Keratinocyte (primary cell): ENCODE data around the gene NUP98. TPM values are rescaled to one million over a fixed set of nuclear protein-coding genes. Genes with fewer than 3 reads are reported as not detected.

Source experiments
- DNase-seq: peaks from one replicate; pipeline ENCODE4 v3.0.0-alpha.2; 2011; ENCODE audit warnings: low read depth, missing footprints, low spot score
- FAIRE-seq: peaks from 2 replicates; lab custom pipeline; 2011; peaks lifted over from hg19 to GRCh38; lab: Jason Lieb, UNC
- H2AFZ ChIP-seq: 2 replicates; pipeline ENCODE4 v1.6.0; 2012; ENCODE audit warnings: low read length, control low read depth, inconsistent platforms; ENCODE audit not compliant: control insufficient read depth
- H3K27ac ChIP-seq: 2 replicates; pipeline ENCODE4 v1.5.1; 2011; ENCODE audit warnings: low read length; ENCODE audit not compliant: control insufficient read depth, insufficient read depth
- H3K27me3 ChIP-seq: 3 replicates; pipeline ENCODE4 v1.6.0; 2011; ENCODE audit warnings: low read length; ENCODE audit not compliant: control insufficient read depth, insufficient read depth; ENCODE audit errors: extremely low read depth
- H3K36me3 ChIP-seq, 2 experiments: 2 replicates in 1 of 2; 3 replicates in 1 of 2; pipeline ENCODE4 v1.5.1; 2011; ENCODE audit warnings: low read length in 2 of 2, mild to moderate bottlenecking in 1 of 2; ENCODE audit not compliant: control insufficient read depth in 2 of 2, insufficient read depth in 2 of 2; ENCODE audit errors: extremely low read depth in 1 of 2
- H3K4me1 ChIP-seq: 3 replicates; pipeline ENCODE4 v1.5.1; 2011; ENCODE audit warnings: low read length; ENCODE audit not compliant: control insufficient read depth, insufficient read depth; ENCODE audit errors: extremely low read depth
- H3K4me2 ChIP-seq: 3 replicates; pipeline ENCODE4 v1.6.0; 2011; ENCODE audit warnings: low read depth, low read length; ENCODE audit not compliant: control insufficient read depth, insufficient read depth; ENCODE audit errors: extremely low read depth
- H3K4me3 ChIP-seq, 3 experiments: fragments of 200-600 bp in 1 of 3; sonication (generic) in 1 of 3; 2 replicates in 2 of 3; 3 replicates in 1 of 3; pipeline ENCODE4 v1.5.1; 2011 to 2016; ENCODE audit warnings: low read length in 3 of 3, mild to moderate bottlenecking in 3 of 3, control low read depth in 2 of 3, inconsistent platforms in 1 of 3, low read depth in 1 of 3, mixed read lengths in 1 of 3, mixed run types in 1 of 3, moderate library complexity in 1 of 3; ENCODE audit not compliant: control insufficient read depth in 2 of 3, insufficient read depth in 2 of 3; ENCODE audit errors: extremely low read depth in 1 of 3
- H3K79me2 ChIP-seq: 2 replicates; pipeline ENCODE4 v1.6.0; 2012; ENCODE audit warnings: low read length; ENCODE audit not compliant: control insufficient read depth, insufficient read depth
- H3K9ac ChIP-seq: 3 replicates; pipeline ENCODE4 v1.6.0; 2011; ENCODE audit warnings: low read length; ENCODE audit not compliant: control insufficient read depth, insufficient read depth; ENCODE audit errors: extremely low read depth
- H3K9me1 ChIP-seq: 3 replicates; pipeline ENCODE4 v1.6.0; 2011; ENCODE audit warnings: low read length; ENCODE audit not compliant: control insufficient read depth, insufficient read depth; ENCODE audit errors: extremely low read depth
- H3K9me3 ChIP-seq: 2 replicates; pipeline ENCODE4 v1.5.1; 2012; ENCODE audit warnings: low read depth, low read length; ENCODE audit not compliant: control insufficient read depth
- H4K20me1 ChIP-seq: 3 replicates; pipeline ENCODE4 v1.6.0; 2011; ENCODE audit warnings: low read length; ENCODE audit not compliant: control insufficient read depth, insufficient read depth; ENCODE audit errors: extremely low read depth
- EZH2 ChIP-seq: IDR thresholded peaks from one replicate; pipeline ENCODE4 v1.6.1; 2012; ENCODE audit warnings: inconsistent platforms, mild to moderate bottlenecking, low read length, moderate library complexity
- dilution Hi-C: fragments of 300-500 bp; cut with MboI; formaldehyde crosslinking; loops from one replicate; pipeline ENCODE4 v1.7.0; 2020; ENCODE audit warnings: low sequenced_read_pairs; ENCODE audit not compliant: extremely low pct_ligation_motif_present
- polyA plus RNA-seq, 5 experiments: library from polyadenylated mRNA; depleted of rRNA in 3 of 5; stranded (reverse) in 3 of 5; stranded (forward) in 1 of 5; unstranded in 1 of 5; fragments of >200 nt; gene quantifications; 1 replicate in 1 of 5; 2 replicates in 3 of 5; 3 replicates in 1 of 5; pipeline versions ENCODE4 v1.2.1 to v1.2.3, GENCODE V29; 2011 to 2012; ENCODE audit warnings: missing spikeins in 2 of 5, low read depth in 1 of 5, low replicate concordance in 1 of 5
- TF ChIP-seq, protein P1 (sequence below), 3 experiments: IDR thresholded peaks in 1 of 3; conservative IDR thresholded peaks in 1 of 3; optimal IDR thresholded peaks in 1 of 3; 2 replicates in 2 of 3; 3 replicates in 1 of 3; pipeline versions ENCODE3 to v1.5.1; 2011; ENCODE audit warnings: low read length in 3 of 3, mild to moderate bottlenecking in 3 of 3, moderate library complexity in 2 of 3, control low read depth in 1 of 3, inconsistent platforms in 1 of 3; ENCODE audit not compliant: insufficient read depth in 2 of 3; ENCODE audit errors: extremely low read depth in 1 of 3

NUP98 gene
- polyA plus RNA-seq, 1 donor (not counting 4 experiments of a cell fraction or from before 2014, with no cell fraction given) = 66.9 TPM

- peak within 1 kb of the TSS; percentile 29 for H3K27ac ChIP-seq
- FAIRE-seq = peak; percentile 43
- TF ChIP-seq, protein P1, sequence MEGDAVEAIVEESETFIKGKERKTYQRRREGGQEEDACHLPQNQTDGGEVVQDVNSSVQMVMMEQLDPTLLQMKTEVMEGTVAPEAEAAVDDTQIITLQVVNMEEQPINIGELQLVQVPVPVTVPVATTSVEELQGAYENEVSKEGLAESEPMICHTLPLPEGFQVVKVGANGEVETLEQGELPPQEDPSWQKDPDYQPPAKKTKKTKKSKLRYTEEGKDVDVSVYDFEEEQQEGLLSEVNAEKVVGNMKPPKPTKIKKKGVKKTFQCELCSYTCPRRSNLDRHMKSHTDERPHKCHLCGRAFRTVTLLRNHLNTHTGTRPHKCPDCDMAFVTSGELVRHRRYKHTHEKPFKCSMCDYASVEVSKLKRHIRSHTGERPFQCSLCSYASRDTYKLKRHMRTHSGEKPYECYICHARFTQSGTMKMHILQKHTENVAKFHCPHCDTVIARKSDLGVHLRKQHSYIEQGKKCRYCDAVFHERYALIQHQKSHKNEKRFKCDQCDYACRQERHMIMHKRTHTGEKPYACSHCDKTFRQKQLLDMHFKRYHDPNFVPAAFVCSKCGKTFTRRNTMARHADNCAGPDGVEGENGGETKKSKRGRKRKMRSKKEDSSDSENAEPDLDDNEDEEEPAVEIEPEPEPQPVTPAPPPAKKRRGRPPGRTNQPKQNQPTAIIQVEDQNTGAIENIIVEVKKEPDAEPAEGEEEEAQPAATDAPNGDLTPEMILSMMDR (optimal IDR thresholded peaks at IDR 0.05 in 1 of 3, IDR thresholded peaks at IDR 0.05 in 1 of 3, conservative IDR thresholded peaks at IDR 0.05 in 1 of 3; ENCODE audit: extremely low read depth in 1 of 3, insufficient read depth in 2 of 3, low read length in 3 of 3) = peak; percentile 77 to 89 (median 88)
- no peak for TF ChIP-seq EZH2
Observed at GRCh38 chr11:3807909-3808860, 10.8 kb upstream of the NUP98 start, which contains the start of gene PGAP2. PGAP2 (plus strand) TSS chr11:3808560; CDS start chr11:3811260, 2,700 bp downstream.

DNA sequence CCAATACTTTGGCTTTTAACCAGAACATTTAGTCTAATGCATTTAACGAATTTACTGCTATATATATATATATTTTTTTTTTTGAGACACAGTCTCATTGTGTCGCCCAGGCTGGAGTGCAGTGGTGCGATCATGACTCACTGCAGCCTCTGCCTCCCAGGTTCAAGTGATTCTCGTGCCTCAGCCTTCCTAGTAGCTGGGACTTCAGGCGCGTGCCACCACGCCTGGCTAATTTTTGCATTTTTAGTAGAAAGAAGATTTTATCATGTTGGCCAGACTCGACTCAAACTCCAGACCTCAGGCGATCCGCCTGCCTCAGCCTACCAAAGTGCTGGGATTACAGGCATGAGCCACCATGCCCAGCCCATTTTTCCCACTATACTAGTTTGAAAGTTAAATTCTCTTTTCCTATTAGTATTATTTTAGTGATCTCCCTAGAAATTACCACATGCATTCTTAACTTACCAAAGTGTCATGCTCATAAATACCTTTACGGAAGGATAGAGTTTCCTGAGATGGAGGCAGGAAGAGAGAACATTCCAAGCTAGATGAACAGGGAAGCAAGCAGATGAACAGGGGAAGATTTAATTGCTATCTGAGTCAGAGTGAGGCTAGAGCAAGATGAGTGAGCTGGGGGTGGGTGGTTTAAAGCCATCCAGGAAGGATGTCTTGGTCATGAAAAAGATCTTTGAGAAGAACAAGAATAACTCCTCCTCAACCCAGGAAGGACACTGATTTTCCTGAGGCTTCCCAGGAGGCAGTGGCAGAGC lies 6.6 kb upstream of the NUP98 start:
- Histone ChIP-seq H3K4me3 (no peak overlapping the region), H3K79me2 (no peaks in the 10 kb centered on the region), H3K27ac (no peak overlapping the region), H3K4me1 (peaks cover 12% of the 10 kb centered on the region), H3K36me3 (no peaks in the 10 kb centered on the region), H4K20me1 (no peaks in the 10 kb centered on the region), H3K9me3 (no peaks in the 10 kb centered on the region), H3K9ac (no peak overlapping the region), H3K9me1 (no peaks in the 10 kb centered on the region), H3K4me2 (peak overlapping the region; percentile 25), H2AFZ (peak overlapping the region; percentile 50), H3K27me3 (no peaks in the 10 kb centered on the region)
- dilution Hi-C loops = no loop called here
- FAIRE-seq (no peak), DNase-seq (no peak)
- TF ChIP-seq EZH2 = no peak

More at GRCh38 chr11:3807909-3808860, 10.8 kb upstream of the NUP98 start, which contains the start of gene PGAP2:
- no peak for DNase-seq
- Histone ChIP-seq H3K36me3 (peaks cover 0 to 13% of the 10 kb centered on the region in 2 experiments), H2AFZ (peak within 1 kb of the TSS; percentile 84), H3K4me2 (peak within 1 kb of the TSS; percentile 87), H4K20me1 (no peaks in the 10 kb centered on the region), H3K9ac (peak within 1 kb of the TSS; percentile 63), H3K9me3 (no peaks in the 10 kb centered on the region), H3K27me3 (no peaks in the 10 kb centered on the region), H3K79me2 (no peaks in the 10 kb centered on the region), H3K9me1 (peaks cover 2% of the 10 kb centered on the region), H3K4me1 (peaks cover 29% of the 10 kb centered on the region), H3K4me3 (peak within 1 kb of the TSS; percentile 61 to 75 (median 64))
- dilution Hi-C loops = no loop called here
